ENCODE data around the gene LGALS12. TPM values are rescaled to one million over a fixed set of nuclear protein-coding genes. Genes with fewer than 3 reads are reported as not detected.

Gene LGALS12
- total and polyA plus RNA-seq, 10 of the 15 experiments (the other 5 are each of a cell fraction or from before 2014, with no cell fraction given): not detected

DNA sequence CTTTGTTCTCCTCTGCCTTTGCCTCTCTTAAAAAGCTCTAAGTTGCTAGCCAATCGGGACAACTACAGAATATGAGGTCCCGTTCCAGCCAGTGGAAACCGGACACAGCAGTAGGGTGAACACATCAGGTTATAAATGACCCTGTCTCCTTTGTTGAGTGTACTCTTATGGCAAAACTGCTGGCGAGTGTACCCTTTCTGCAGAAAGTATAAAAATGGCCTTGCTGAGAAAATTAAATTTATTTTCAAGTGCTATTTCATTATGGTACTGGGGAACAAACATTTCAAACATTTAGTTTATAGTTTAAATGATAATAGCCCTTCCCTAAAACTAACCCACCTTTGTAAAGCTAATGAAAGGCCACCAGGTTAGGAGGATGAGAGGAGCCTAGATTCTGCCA lies 6.0 kb upstream of the LGALS12 start:
- in situ Hi-C loops (cut with MboI) (no loop called here), intact Hi-C loops (cut with micrococcal nuclease; ENCODE audit: unreplicated experiment) (no loop called here)
- FAIRE-seq (no peak), ATAC-seq (no peak), DNase-seq (ENCODE audit: low read depth, low spot score) (no peak)
- Histone ChIP-seq H4K20me1 (ENCODE audit: control insufficient read depth, insufficient read depth) (no peaks in the 10 kb centered on the region), H3K79me2 (ENCODE audit: control insufficient read depth, insufficient read depth, low read length) (no peaks in the 10 kb centered on the region), H3K9me3 (replicated peaks; ENCODE audit: control insufficient read depth, insufficient read depth, low read length) (peaks cover 3% of the 10 kb centered on the region; the same call in 2 of the 3 replicates), H3K9ac (ENCODE audit: control insufficient read depth, insufficient read depth, low read length) (no peak overlapping the region), H3K4me1 (ENCODE audit: control insufficient read depth, insufficient read depth, low read length) (no peaks in the 10 kb centered on the region), H3K27ac (ENCODE audit: control insufficient read depth, insufficient read depth) (no peak overlapping the region), H3K36me3 (ENCODE audit: control insufficient read depth in 2 of 2, insufficient read depth in 2 of 2, low read length in 1 of 2) (no peaks in the 10 kb centered on the region), H2AFZ (ENCODE audit: control insufficient read depth, low read depth, low read length) (no peak overlapping the region), H3K4me2 (ENCODE audit: control insufficient read depth, insufficient read depth) (no peak overlapping the region), H3K4me3 (no peak overlapping the region), H3K27me3 (replicated peaks in 1 of 2; ENCODE audit: control insufficient read depth in 2 of 2, insufficient read depth in 2 of 2, low read length in 1 of 2) (no peaks in the 10 kb centered on the region)
- ChIA-PET POLR2A (no interaction called here), SMC1A (ENCODE audit: uncharacterized antibody, unreplicated experiment) (no interaction called here), RAD21 (ENCODE audit: unreplicated experiment) (no interaction called here), CTCF (no interaction called here)
- BruUV-seq (replicated peaks): no TSS peak
- WGBS (ENCODE audit: insufficient coverage, insufficient replicate concordance, low lambda C conversion rate, missing lambda C conversion rate): 36% methylated on average over 4 of the region's 4 CpGs
- TF ChIP-seq ZNF24 (IDR thresholded peaks at IDR 0.05) (no peak), SREBF1 (IDR thresholded peaks at IDR 0.05; ENCODE audit: low read length) (no peak), NR2C1 (IDR thresholded peaks at IDR 0.05) (no peak), ASH2L (IDR thresholded peaks at IDR 0.05; ENCODE audit: borderline replicate concordance, low read depth) (no peak), CBX5 (IDR thresholded peaks at IDR 0.05; ENCODE audit: low read depth) (0 out of 2 replicates have a peak, but pooled peaks have one; percentile 47)

DNA sequence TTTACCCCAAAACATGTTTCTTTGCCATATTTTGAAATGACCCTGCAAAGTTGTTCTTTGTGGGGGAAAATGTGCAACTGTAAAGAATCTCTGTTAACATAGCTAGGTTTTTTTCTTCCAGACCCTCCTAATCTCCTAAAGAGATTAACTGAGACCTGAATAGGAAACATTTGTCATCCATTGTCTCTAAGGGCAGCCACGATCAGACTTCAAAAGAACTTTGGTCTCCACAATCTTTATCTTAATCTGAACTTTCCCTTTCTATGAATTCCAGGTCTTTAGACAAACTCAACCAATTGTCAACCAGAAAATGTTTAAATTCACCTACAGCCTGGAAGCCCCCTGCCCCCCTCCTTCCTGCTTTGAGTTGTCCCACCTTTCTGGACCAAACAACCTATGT lies 4.6 kb upstream of the LGALS12 start:
- BruUV-seq (replicated peaks): no TSS peak
- Histone ChIP-seq H3K27me3 (replicated peaks in 1 of 2; ENCODE audit: control insufficient read depth in 2 of 2, insufficient read depth in 2 of 2, low read length in 1 of 2) (no peaks in the 10 kb centered on the region), H3K9ac (ENCODE audit: control insufficient read depth, insufficient read depth, low read length) (no peak overlapping the region), H3K27ac (ENCODE audit: control insufficient read depth, insufficient read depth) (no peak overlapping the region), H3K4me1 (ENCODE audit: control insufficient read depth, insufficient read depth, low read length) (peaks cover 5% of the 10 kb centered on the region; the same call in 1 of the 2 replicates), H3K36me3 (ENCODE audit: control insufficient read depth in 2 of 2, insufficient read depth in 2 of 2, low read length in 1 of 2) (no peaks in the 10 kb centered on the region), H3K4me3 (no peak overlapping the region), H3K9me3 (replicated peaks; ENCODE audit: control insufficient read depth, insufficient read depth, low read length) (peaks cover 3% of the 10 kb centered on the region; the same call in 2 of the 3 replicates), H2AFZ (ENCODE audit: control insufficient read depth, low read depth, low read length) (no peak overlapping the region), H4K20me1 (ENCODE audit: control insufficient read depth, insufficient read depth) (no peaks in the 10 kb centered on the region), H3K4me2 (ENCODE audit: control insufficient read depth, insufficient read depth) (no peak overlapping the region), H3K79me2 (ENCODE audit: control insufficient read depth, insufficient read depth, low read length) (no peaks in the 10 kb centered on the region)
- intact Hi-C loops (cut with micrococcal nuclease; ENCODE audit: unreplicated experiment) (no loop called here), in situ Hi-C loops (cut with MboI) (no loop called here)
- DNase-seq (ENCODE audit: low read depth, low spot score) (no peak), ATAC-seq (no peak), FAIRE-seq (no peak)
- POLR2A ChIA-PET: no interaction called here
- CTCF ChIA-PET: no interaction called here
- SMC1A ChIA-PET (ENCODE audit: uncharacterized antibody, unreplicated experiment): no interaction called here
- RAD21 ChIA-PET (ENCODE audit: unreplicated experiment): no interaction called here
- TF ChIP-seq EP300 (IDR thresholded peaks at IDR 0.05; ENCODE audit: borderline replicate concordance in 1 of 2, control insufficient read depth in 1 of 2, low read depth in 2 of 2, low read length in 2 of 2): no peak
- no peak for TF ChIP-seq ZZZ3 (IDR thresholded peaks at IDR 0.05; ENCODE audit: control insufficient read depth, insufficient read length, low read depth)
- WGBS (ENCODE audit: insufficient coverage, insufficient replicate concordance, low lambda C conversion rate, missing lambda C conversion rate): 0% methylated on average over 1 of the region's 1 CpG

Measured in GM12878 (cell line).